ENCODE measurements around the gene LMO7. TPM values are rescaled to one million over a fixed set of nuclear protein-coding genes. Genes with fewer than 3 reads are reported as not detected.

The LMO7 gene
- total and polyA plus RNA-seq, 2 of the 8 experiments (the other 6 are each of a cell fraction or from before 2014, with no cell fraction given), result 8.1 to 28.3 TPM

DNA sequence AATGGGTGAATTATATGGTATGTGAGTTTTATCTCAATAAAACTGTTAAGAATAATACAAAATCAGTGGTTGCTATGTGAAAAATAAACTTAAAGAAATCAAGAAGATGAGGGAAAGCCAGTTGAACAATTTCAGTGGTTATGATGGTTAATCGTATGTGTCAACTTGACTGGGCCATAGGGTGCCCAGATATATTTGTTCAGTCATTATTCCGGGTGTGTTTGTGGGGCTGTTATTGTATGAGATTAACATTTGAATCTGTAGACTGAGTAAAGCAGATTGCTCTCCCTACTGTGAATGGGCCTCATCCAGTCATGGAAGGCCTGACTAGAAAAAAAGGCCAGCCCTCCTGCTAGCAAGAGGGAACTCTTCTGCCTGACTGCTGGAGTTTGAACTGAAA is 109.3 kb downstream of the LMO7 start (continued):
- TF ChIP-seq FOSL1 (IDR thresholded peaks at IDR 0.05; ENCODE audit: insufficient read depth, low read depth, low read length), result no peak
- TF ChIP-seq SRF (IDR thresholded peaks at IDR 0.05; ENCODE audit: low read depth, low read length), result no peak
- no peak for TF ChIP-seq SUZ12 (IDR thresholded peaks at IDR 0.05; ENCODE audit: low read length)
- no peak for TF ChIP-seq RNF2 (IDR thresholded peaks at IDR 0.05; ENCODE audit: borderline replicate concordance, low read depth, low read length, missing control alignments, poor library complexity, severe bottlenecking)
- no peak for TF ChIP-seq PHF8 (conservative IDR thresholded peaks at IDR 0.05; ENCODE audit: low read depth, low read length)
- no peak for TF ChIP-seq TBP (IDR thresholded peaks at IDR 0.05; ENCODE audit: low read depth, low read length)
